ENCODE measurements around the gene HELZ.
"Not testable (repeated sequence)": the region's sequence is repeated elsewhere in the genome, so short reads cannot be mapped to it uniquely, and the experiment has no call there.

Gene HELZ

DNA sequence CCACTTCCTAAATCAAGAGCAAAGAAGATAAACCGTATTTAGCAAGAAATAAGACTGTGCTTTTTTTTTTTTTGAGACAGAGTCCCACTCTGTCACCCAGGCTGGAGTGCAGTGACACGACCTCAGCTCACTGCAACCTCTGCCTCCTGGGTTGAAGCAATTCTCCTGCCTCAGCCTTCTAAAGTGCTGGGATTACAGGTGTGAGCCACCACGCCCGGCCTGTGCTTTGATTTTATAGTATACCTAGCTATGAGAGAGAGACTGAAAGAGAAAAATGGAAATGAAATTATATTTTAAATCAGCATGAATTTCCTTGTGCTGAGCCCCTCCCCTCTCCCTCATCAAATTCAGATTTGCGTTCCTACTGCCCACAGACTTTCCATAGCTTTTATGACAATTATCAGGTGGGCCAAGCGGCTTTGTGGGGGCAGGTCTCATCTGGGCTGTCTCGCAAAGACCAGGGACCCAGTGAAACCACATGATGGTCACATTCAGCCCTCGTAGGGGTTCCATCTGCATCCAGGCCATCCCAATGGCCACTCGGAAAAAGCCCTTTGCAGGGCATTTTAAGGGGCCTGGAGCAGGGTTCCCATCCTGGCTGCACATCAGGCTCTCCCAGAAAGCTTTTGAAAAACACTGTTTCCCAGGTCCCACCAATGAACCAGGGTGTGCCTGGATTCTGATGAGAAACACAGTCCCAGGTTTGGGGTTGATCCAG, 192.1 kb downstream of the HELZ start:
- DNase-seq (ENCODE audit: low read depth, low spot score) = no peak

DNA sequence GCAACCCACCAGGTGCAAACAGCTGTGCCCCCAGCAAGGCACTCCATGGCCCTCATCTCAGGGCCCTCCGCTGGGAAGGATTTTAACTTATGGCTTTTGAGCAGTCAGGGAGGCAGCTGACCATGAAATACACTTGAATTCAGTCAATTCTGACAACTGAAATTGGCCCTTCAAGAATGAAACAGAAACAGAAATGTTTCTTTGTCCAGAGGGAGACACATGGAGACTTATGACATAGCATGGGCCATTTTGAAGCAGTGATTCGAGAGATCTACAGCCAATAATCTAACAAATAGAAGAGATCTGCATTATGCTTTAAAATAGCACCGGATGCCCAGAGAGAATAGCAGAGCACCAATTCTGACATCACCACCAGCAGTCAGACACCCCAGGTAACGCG, 193.2 kb downstream of the HELZ start:
- no peak for DNase-seq (ENCODE audit: low read depth, low spot score)

- no peak for DNase-seq (ENCODE audit: low read depth, low spot score)
These were observed 193.8 kb downstream of the HELZ start for GRCh38 chr17:67051155-67051538.

- no peak for DNase-seq (ENCODE audit: low read depth, low spot score)
These were observed 194.4 kb downstream of the HELZ start for GRCh38 chr17:67050471-67051154.

- DNase-seq (ENCODE audit: low read depth, low spot score) = no peak
These were observed 194.9 kb downstream of the HELZ start for GRCh38 chr17:67050066-67050465.

GRCh38 chr17:67049025-67049739, 195.8 kb downstream of the HELZ start:
- DNase-seq (ENCODE audit: low read depth, low spot score) = no peak

DNA sequence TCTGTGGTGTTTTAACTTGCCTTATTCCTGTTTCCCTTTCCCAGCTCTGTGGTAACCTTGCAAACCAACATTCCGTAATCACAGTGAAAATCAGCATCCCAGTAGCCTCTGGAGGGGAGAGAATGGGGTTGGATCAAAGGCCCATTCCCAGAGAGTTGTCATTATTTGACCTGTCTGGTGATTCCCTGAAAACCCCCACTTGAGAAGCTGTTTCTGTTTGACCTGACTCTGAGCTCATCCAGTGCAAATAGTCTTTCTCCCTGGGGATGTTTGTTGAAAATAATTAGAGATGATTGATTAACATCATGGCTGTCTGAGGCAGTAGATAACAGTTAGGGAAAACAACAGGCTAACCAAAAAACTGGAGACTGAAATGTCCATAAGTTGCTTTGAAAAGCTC, 197.6 kb downstream of the HELZ start:
- DNase-seq (ENCODE audit: low read depth, low spot score) = no peak

GRCh38 chr17:67046398-67046797, 198.6 kb downstream of the HELZ start:
- no peak for DNase-seq (ENCODE audit: low read depth, low spot score)

DNA sequence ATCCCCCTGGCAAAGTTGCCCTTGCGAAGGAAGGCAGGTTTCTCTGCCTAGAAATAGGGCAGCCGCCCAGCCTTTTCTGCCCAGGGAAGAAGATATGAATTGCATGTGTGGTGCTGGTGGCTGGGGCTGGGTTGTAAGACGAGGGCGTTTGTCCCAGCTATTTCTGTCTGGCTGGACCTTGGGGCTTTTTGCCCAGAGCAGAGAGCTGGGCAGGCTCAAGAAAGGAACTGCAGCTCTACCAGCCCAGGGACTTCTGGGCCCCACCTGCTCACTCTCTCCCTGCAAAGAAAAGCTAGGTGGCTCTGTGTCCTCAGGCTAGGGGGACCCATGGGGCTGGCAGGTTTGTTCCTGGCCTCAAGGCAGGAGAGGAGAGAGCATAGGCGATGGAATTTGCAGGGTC, 200.1 kb downstream of the HELZ start:
- DNase-seq (ENCODE audit: low read depth, low spot score) = no peak

DNA sequence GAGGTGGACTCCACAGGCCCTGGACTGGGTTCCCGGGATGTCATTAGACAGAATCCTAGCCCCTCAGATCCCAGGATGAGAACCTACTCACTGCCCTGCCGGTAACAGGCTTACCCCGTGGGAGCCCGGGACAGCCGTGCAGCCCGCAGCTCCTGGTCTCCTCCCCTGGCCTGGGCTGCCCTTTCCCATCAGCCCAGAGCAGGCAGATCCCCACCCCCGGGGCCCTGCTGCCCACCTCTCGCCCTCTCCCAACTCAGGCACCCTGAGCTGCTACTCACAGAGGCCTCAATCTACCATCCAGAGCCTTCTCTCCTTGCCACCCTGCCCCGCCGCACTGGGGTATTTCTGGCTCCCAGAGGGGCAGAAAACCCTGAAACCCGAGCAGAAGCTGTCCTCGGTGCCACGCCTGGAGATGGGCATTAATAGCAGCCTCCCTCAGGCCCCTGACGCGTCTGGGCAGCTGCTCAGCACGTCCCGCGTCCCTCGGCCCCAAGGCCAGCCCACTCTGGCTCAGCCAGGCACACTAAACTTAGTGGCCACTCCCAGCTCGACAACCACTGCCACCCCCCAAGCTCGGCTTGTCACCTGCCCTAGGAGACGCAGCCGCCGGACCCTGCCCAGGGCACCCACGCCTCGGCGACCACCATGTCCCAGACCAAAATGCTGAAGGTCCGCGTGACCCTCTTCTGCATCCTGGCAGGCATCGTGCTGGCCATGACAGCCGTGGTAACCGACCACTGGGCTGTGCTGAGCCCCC, 200.8 kb downstream of the HELZ start, which contains the start of gene CACNG1:
TSS of gene CACNG1 (plus strand) at position 539 of the 757 bp plus-strand sequence. CDS start at position 646, 107 bp downstream.
- DNase-seq (ENCODE audit: low read depth, low spot score) = no peak

DNA sequence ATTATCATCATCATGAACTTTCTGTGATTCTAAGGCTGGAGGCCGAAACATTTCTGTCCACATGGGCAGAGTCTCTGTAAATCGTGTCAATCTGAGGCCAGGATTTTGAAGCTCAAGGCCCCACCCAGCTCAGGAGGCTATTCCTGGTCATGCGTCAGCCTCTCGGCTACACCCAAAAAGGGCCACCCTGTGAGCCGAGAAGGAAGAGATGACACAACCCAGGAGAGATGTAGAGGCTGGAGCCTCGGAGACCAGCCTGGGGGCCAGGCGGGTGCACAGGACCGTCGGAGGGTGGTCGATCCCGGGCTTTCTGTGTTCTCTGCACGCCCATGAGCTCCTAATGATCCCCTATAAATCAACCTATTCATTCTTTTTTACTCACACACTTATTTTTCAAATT, 201.7 kb downstream of the HELZ start:
- no peak for DNase-seq (ENCODE audit: low read depth, low spot score)

GRCh38 chr17:67041941-67042899, 202.8 kb downstream of the HELZ start:
- DNase-seq (ENCODE audit: low read depth, low spot score) = peak; percentile 38

DNA sequence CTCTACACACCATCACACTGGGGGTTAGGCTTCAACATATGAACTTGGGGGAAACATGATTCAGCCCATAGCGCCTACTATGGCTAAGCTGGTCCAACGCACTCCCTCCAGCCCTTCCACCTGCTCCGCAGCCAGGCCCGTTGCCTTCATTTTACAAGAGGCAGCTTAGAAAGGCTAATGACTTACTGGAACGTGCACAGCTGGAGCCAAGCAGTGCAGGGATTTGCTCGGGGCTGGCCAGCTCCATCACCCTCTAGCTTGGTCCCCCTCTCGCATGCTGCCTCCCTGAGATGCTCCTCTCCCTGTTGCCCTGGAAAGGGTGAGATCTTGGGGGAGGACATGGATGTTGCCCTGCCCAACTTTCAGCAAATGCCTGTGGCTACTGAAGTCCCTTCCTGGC, 203.5 kb downstream of the HELZ start:
- peak; percentile 32 for DNase-seq (ENCODE audit: low read depth, low spot score)

GRCh38 chr17:67041119-67041518, 203.9 kb downstream of the HELZ start:
- DNase-seq (ENCODE audit: low read depth, low spot score) = not testable (repeated sequence)

DNA sequence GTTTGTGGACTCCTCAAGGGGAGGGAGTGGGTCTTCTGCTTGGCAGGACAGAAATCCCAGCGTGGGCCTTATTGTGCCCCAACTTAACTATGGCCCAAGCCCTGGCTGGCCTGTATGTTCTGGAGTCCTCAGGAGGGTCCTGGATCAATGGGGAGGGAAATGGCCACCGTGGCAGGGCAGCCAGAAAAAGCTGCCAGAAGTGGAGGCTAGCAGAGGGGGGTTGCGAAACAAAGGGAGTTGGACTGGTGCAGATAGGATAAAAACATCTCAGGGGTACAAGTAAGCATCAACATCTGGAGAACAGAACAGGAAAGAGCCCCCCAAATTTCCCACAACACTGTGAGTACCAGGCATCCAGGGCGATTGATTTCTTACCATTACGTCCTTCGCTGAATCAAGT, 204.3 kb downstream of the HELZ start:
- no peak for DNase-seq (ENCODE audit: low read depth, low spot score)

- peak; percentile 31 for DNase-seq (ENCODE audit: low read depth, low spot score)
These were observed 206.1 kb downstream of the HELZ start for GRCh38 chr17:67038861-67039365.

GRCh38 chr17:67035131-67036083, 209.6 kb downstream of the HELZ start:
- no peak for DNase-seq (ENCODE audit: low read depth, low spot score)

DNA sequence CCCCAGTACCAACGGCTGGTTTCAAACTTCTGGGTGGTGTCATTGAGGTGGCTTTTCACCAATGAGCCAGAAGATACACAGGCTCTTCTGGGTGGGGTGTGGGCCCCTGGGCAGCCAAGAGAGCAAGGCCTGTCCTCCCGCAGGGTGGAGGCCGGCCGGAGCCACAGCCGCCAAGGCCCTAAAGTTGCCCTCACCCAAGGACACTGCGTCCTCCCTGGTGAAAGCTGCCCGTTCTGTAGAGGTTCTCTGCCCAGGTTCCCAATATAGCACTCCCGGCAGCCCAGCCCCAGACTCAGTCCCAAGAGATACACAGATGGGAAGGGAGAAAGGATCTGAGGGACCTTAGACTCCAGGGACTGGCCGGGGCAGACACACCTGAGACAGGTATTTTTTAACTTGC, 211.4 kb downstream of the HELZ start:
- no peak for DNase-seq (ENCODE audit: low read depth, low spot score)

GRCh38 chr17:67032985-67033384, 212.0 kb downstream of the HELZ start:
- DNase-seq (ENCODE audit: low read depth, low spot score) = no peak

Data from ELF-1 (cell line).